Keratinocyte (primary cell): ENCODE measurements around the gene TMPRSS12. TPM values are rescaled to one million over a fixed set of nuclear protein-coding genes. Genes with fewer than 3 reads are reported as not detected.
A peak's percentile ranks its signal among the peaks of the same experiment; 100 is the strongest.
"Not testable (repeated sequence)": the region's sequence is repeated elsewhere in the genome, so short reads cannot be mapped to it uniquely, and the experiment has no call there.

Experiments
- DNase-seq: peaks from one replicate; pipeline ENCODE4 v3.0.0-alpha.2; 2011; ENCODE audit warnings: low read depth, missing footprints, low spot score
- FAIRE-seq: peaks from 2 replicates; lab custom pipeline; 2011; peaks lifted over from hg19 to GRCh38; lab: Jason Lieb, UNC
- H2AFZ ChIP-seq: 2 replicates; pipeline ENCODE4 v1.6.0; 2012; ENCODE audit warnings: low read length, control low read depth, inconsistent platforms; ENCODE audit not compliant: control insufficient read depth
- H3K27ac ChIP-seq: 2 replicates; pipeline ENCODE4 v1.5.1; 2011; ENCODE audit warnings: low read length; ENCODE audit not compliant: control insufficient read depth, insufficient read depth
- H3K27me3 ChIP-seq: 3 replicates; pipeline ENCODE4 v1.6.0; 2011; ENCODE audit warnings: low read length; ENCODE audit not compliant: control insufficient read depth, insufficient read depth; ENCODE audit errors: extremely low read depth
- H3K36me3 ChIP-seq, 2 experiments: 2 replicates in 1 of 2; 3 replicates in 1 of 2; pipeline ENCODE4 v1.5.1; 2011; ENCODE audit warnings: low read length in 2 of 2, mild to moderate bottlenecking in 1 of 2; ENCODE audit not compliant: control insufficient read depth in 2 of 2, insufficient read depth in 2 of 2; ENCODE audit errors: extremely low read depth in 1 of 2
- H3K4me1 ChIP-seq: 3 replicates; pipeline ENCODE4 v1.5.1; 2011; ENCODE audit warnings: low read length; ENCODE audit not compliant: control insufficient read depth, insufficient read depth; ENCODE audit errors: extremely low read depth
- H3K4me2 ChIP-seq: 3 replicates; pipeline ENCODE4 v1.6.0; 2011; ENCODE audit warnings: low read depth, low read length; ENCODE audit not compliant: control insufficient read depth, insufficient read depth; ENCODE audit errors: extremely low read depth
- H3K4me3 ChIP-seq, 3 experiments: fragments of 200-600 bp in 1 of 3; sonication (generic) in 1 of 3; 2 replicates in 2 of 3; 3 replicates in 1 of 3; pipeline ENCODE4 v1.5.1; 2011 to 2016; ENCODE audit warnings: low read length in 3 of 3, mild to moderate bottlenecking in 3 of 3, control low read depth in 2 of 3, inconsistent platforms in 1 of 3, low read depth in 1 of 3, mixed read lengths in 1 of 3, mixed run types in 1 of 3, moderate library complexity in 1 of 3; ENCODE audit not compliant: control insufficient read depth in 2 of 3, insufficient read depth in 2 of 3; ENCODE audit errors: extremely low read depth in 1 of 3
- H3K79me2 ChIP-seq: 2 replicates; pipeline ENCODE4 v1.6.0; 2012; ENCODE audit warnings: low read length; ENCODE audit not compliant: control insufficient read depth, insufficient read depth
- H3K9ac ChIP-seq: 3 replicates; pipeline ENCODE4 v1.6.0; 2011; ENCODE audit warnings: low read length; ENCODE audit not compliant: control insufficient read depth, insufficient read depth; ENCODE audit errors: extremely low read depth
- H3K9me1 ChIP-seq: 3 replicates; pipeline ENCODE4 v1.6.0; 2011; ENCODE audit warnings: low read length; ENCODE audit not compliant: control insufficient read depth, insufficient read depth; ENCODE audit errors: extremely low read depth
- H3K9me3 ChIP-seq: 2 replicates; pipeline ENCODE4 v1.5.1; 2012; ENCODE audit warnings: low read depth, low read length; ENCODE audit not compliant: control insufficient read depth
- H4K20me1 ChIP-seq: 3 replicates; pipeline ENCODE4 v1.6.0; 2011; ENCODE audit warnings: low read length; ENCODE audit not compliant: control insufficient read depth, insufficient read depth; ENCODE audit errors: extremely low read depth
- EZH2 ChIP-seq: IDR thresholded peaks from one replicate; pipeline ENCODE4 v1.6.1; 2012; ENCODE audit warnings: inconsistent platforms, mild to moderate bottlenecking, low read length, moderate library complexity
- dilution Hi-C: fragments of 300-500 bp; cut with MboI; formaldehyde crosslinking; loops from one replicate; pipeline ENCODE4 v1.7.0; 2020; ENCODE audit warnings: low sequenced_read_pairs; ENCODE audit not compliant: extremely low pct_ligation_motif_present
- polyA plus RNA-seq, 5 experiments: library from polyadenylated mRNA; depleted of rRNA in 3 of 5; stranded (reverse) in 3 of 5; stranded (forward) in 1 of 5; unstranded in 1 of 5; fragments of >200 nt; gene quantifications; 1 replicate in 1 of 5; 2 replicates in 3 of 5; 3 replicates in 1 of 5; pipeline versions ENCODE4 v1.2.1 to v1.2.3, GENCODE V29; 2011 to 2012; ENCODE audit warnings: missing spikeins in 2 of 5, low read depth in 1 of 5, low replicate concordance in 1 of 5
- TF ChIP-seq, protein P1 (sequence below), 3 experiments: IDR thresholded peaks in 1 of 3; conservative IDR thresholded peaks in 1 of 3; optimal IDR thresholded peaks in 1 of 3; 2 replicates in 2 of 3; 3 replicates in 1 of 3; pipeline versions ENCODE3 to v1.5.1; 2011; ENCODE audit warnings: low read length in 3 of 3, mild to moderate bottlenecking in 3 of 3, moderate library complexity in 2 of 3, control low read depth in 1 of 3, inconsistent platforms in 1 of 3; ENCODE audit not compliant: insufficient read depth in 2 of 3; ENCODE audit errors: extremely low read depth in 1 of 3

The TMPRSS12 gene
- polyA plus RNA-seq, 1 donor (not counting 4 experiments of a cell fraction or from before 2014, with no cell fraction given) = not detected

GRCh38 chr12:50926415-50926814 lies 83.7 kb downstream of the TMPRSS12 start:
- Histone ChIP-seq H3K9me1 (peaks cover 3% of the 10 kb centered on the region), H3K4me1 (peaks cover 45% of the 10 kb centered on the region), H3K27ac (no peak overlapping the region), H2AFZ (peak overlapping the region; percentile 33), H3K27me3 (no peaks in the 10 kb centered on the region), H3K4me3 (peak overlapping the region in 1 of 3 experiments; percentile 6), H3K36me3 (no peaks in the 10 kb centered on the region), H3K79me2 (no peaks in the 10 kb centered on the region), H3K9ac (no peak overlapping the region), H3K4me2 (peak overlapping the region; percentile 31), H3K9me3 (no peaks in the 10 kb centered on the region), H4K20me1 (no peaks in the 10 kb centered on the region)
- FAIRE-seq (no peak), DNase-seq (no peak)
- dilution Hi-C loops = no loop called here
- no peak for TF ChIP-seq EZH2
- TF ChIP-seq, protein P1, sequence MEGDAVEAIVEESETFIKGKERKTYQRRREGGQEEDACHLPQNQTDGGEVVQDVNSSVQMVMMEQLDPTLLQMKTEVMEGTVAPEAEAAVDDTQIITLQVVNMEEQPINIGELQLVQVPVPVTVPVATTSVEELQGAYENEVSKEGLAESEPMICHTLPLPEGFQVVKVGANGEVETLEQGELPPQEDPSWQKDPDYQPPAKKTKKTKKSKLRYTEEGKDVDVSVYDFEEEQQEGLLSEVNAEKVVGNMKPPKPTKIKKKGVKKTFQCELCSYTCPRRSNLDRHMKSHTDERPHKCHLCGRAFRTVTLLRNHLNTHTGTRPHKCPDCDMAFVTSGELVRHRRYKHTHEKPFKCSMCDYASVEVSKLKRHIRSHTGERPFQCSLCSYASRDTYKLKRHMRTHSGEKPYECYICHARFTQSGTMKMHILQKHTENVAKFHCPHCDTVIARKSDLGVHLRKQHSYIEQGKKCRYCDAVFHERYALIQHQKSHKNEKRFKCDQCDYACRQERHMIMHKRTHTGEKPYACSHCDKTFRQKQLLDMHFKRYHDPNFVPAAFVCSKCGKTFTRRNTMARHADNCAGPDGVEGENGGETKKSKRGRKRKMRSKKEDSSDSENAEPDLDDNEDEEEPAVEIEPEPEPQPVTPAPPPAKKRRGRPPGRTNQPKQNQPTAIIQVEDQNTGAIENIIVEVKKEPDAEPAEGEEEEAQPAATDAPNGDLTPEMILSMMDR (optimal IDR thresholded peaks at IDR 0.05 in 1 of 3, IDR thresholded peaks at IDR 0.05 in 1 of 3, conservative IDR thresholded peaks at IDR 0.05 in 1 of 3; ENCODE audit: extremely low read depth in 1 of 3, insufficient read depth in 2 of 3, low read length in 3 of 3) = no peak

GRCh38 chr12:50926932-50927331 lies 84.2 kb downstream of the TMPRSS12 start:
- H3K9ac ChIP-seq, H3K36me3 ChIP-seq, H3K4me3 ChIP-seq, DNase-seq, H3K4me2 ChIP-seq, H3K27me3 ChIP-seq, H3K9me1 ChIP-seq, H3K79me2 ChIP-seq, H3K27ac ChIP-seq, dilution Hi-C loops, H3K9me3 ChIP-seq, FAIRE-seq, H4K20me1 ChIP-seq: not testable (repeated sequence)
- H2AFZ ChIP-seq = peak overlapping the region; percentile 19
- H3K4me1 ChIP-seq = peaks cover 45% of the 10 kb centered on the region

- no peaks in the 10 kb centered on the region for H4K20me1 ChIP-seq
- TF ChIP-seq, protein P1 (optimal IDR thresholded peaks at IDR 0.05 in 1 of 3, IDR thresholded peaks at IDR 0.05 in 1 of 3, conservative IDR thresholded peaks at IDR 0.05 in 1 of 3; ENCODE audit: extremely low read depth in 1 of 3, insufficient read depth in 2 of 3, low read length in 3 of 3) = no peak
- no peak for TF ChIP-seq EZH2
- dilution Hi-C loops = no loop called here
- H3K79me2 ChIP-seq = no peaks in the 10 kb centered on the region
- no peak overlapping the region for H3K4me3 ChIP-seq
- no peaks in the 10 kb centered on the region for H3K36me3 ChIP-seq
- no peak overlapping the region for H3K9ac ChIP-seq
- peak overlapping the region; percentile 4 for H2AFZ ChIP-seq
- no peak for DNase-seq
- H3K9me3 ChIP-seq = no peaks in the 10 kb centered on the region
- peaks cover 45% of the 10 kb centered on the region for H3K4me1 ChIP-seq
- H3K4me2 ChIP-seq = no peak overlapping the region
- H3K9me1 ChIP-seq = peaks cover 3% of the 10 kb centered on the region
- no peak overlapping the region for H3K27ac ChIP-seq
- H3K27me3 ChIP-seq = no peaks in the 10 kb centered on the region
- no peak for FAIRE-seq
Observed at GRCh38 chr12:50927356-50927755, 84.6 kb downstream of the TMPRSS12 start.
